GM19035 (cell line): Measurements from ENCODE around the gene IST1.

Experiments
- ATAC-seq: cut with Tn5 transposase; IDR thresholded peaks from one replicate; pipeline ENCODE4 v1.9.1; 2021; ENCODE audit not compliant: unreplicated experiment

IST1 gene

GRCh38 chr16:71916397-71916920, 21.1 kb downstream of the IST1 start:
- no peak for ATAC-seq

- ATAC-seq: no peak
Measured at GRCh38 chr16:71917900-71918299, 22.6 kb downstream of the IST1 start.

- no peak for ATAC-seq
Measured at GRCh38 chr16:71919035-71919434, 23.7 kb downstream of the IST1 start.

DNA sequence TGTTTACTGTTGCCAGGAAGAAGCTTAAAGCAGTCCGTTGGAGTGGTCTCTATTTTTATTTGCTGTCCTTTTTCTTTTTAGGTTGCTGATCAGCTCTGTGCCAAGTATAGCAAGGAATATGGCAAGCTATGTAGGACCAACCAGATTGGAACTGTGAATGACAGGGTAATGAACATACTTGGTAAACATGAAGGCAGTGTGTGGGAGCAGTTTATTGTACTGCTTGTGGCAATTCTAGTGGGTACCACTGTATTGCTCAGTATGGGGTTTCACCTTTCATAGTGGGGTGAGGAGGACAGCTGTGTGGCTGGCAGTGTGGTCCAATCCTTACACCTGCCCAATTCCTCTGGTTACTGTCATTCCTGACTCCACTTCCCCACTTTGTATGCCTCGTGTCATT, 25.3 kb downstream of the IST1 start:
- ATAC-seq: no peak

GRCh38 chr16:71923941-71924690, 28.8 kb downstream of the IST1 start:
- no peak for ATAC-seq

GRCh38 chr16:71924710-71925109, 29.4 kb downstream of the IST1 start:
- ATAC-seq: no peak

DNA sequence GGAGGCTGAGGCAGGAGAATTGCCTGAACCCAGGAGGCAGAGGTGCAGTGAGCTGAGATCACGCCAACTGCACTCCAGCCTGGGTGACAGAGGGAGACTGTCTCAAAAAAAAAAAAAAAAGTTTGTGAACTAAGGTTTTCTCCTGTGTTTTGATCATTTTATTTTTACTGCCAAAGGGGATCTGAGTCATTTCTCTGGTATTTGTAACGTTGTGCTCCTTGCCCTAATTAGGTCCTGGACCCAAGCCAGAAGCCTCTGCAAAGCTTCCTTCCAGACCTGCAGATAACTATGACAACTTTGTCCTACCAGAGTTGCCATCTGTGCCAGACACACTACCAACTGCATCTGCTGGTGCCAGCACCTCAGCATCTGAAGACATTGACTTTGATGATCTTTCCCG, 32.1 kb downstream of the IST1 start:
- ATAC-seq: no peak

- ATAC-seq: no peak
Measured at GRCh38 chr16:71927787-71928186, 32.5 kb downstream of the IST1 start.

DNA sequence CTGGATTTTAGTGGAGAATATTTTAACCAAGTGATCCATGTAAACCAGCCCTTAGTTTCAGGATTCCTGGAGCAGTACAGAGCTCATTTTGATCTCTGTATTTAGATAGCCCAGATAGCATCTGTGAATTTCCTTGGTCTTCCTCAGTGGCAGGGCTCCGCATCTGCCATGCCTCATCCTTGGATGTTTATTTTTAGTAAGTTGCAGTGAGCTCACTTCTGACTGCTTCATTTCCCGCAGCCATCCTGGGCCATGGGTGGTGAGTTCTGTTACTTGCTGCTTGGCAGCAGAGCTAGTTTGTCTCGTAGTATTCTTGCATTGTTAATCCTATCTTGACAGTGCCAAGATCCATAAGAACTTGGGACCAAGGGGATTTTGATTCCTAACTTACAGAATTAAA, 33.7 kb downstream of the IST1 start:
- ATAC-seq: no peak

GRCh38 chr16:71930013-71930563, 34.8 kb downstream of the IST1 start:
- no peak for ATAC-seq

DNA sequence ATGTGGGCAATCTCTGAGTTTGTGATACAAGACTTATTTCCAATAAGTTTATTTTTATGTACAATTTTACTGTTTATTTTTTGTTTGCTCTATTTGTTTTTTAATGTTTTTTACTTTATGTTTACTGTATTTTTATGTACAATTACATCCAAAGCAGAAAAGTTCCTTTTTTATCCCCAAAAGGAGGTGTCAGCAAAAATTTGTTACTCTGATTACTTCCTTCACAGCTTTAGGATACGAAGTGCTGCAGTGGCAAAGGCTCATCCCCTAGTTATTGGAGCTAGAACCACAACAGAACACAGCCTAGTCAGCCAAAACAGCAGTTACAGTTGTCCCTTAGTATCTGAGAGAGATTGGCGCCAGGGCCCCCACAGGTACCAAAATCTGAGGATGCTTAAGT, 35.7 kb downstream of the IST1 start:
- ATAC-seq: no peak

DNA sequence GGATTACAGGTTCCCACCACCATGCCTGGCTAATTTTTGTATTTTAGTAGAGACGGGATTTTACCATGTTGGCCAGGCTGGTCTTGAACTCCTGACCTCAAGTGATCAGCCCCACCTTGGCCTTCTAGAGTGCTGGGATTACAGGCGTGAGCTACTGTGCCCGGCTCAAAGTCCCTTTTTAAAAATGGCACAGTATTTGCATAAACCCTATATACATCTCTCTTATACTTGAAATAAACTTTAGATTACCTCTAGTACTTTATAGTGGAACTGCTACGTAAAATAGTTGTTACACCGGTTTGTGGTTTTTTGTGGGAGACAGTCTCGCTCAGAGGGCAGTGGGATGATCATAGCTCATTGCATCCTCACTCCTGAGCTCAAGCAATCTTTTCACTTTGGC, 36.3 kb downstream of the IST1 start:
- ATAC-seq: no peak

DNA sequence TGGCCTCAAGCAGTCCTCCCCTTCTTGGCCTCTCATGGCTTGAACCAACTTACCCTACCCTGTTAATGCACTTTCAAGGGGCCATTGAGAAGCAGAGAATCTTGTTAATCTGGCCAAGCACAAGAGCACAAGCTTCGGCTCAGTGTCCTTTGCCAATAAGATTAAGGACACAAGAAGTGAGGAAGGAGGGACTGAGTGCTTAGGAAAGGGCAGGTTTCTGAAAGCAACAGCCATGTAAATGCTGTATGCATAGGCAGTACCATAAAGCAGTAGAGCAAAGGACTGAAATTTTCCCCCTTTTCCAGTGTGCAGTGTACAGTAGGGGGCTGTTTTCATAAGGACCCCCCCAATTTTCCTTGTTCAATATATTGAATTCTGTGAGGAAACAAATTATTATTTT, 37.7 kb downstream of the IST1 start:
- no peak for ATAC-seq

DNA sequence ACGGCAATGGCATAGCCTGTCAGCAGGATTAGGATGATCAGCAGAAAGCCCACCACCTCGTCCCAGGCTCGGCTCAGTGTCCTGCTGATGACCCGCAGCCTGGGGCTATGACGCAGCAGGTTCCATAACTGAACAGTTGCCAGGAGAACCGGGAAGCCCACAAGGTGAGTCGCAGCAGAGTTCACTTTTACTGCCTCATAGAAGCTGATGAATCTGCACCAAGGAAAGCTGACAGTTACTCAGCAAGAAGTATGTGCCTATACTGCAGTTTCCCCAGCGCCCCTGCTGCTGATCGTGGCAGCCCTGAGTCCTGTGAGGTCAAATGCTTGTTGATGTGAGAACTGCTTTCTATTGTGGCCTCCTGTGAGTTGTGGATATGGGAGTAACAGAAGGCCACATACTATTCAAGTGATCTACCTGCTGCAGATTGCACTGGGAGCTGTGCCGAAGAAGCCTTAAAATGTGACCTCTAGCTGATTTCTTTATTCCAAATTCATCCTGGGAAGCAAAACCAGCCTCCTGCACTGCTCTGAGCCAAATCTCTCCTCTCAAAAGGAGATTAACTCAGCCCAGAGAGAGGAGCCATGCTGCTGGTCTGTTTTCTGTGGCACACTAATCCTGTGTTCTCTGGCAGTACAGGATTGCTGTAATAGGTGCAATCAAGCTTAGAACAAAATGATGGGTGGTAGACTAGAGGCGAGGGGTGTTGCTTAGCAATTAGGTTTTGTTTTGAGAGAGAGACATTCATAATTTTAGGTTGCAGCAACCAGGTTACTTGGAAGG, 38.8 kb downstream of the IST1 start:
- ATAC-seq: no peak

- no peak for ATAC-seq
Measured at GRCh38 chr16:71937868-71938510, 42.7 kb downstream of the IST1 start.

- ATAC-seq: no peak
Measured at GRCh38 chr16:71943887-71944286, 48.6 kb downstream of the IST1 start.

DNA sequence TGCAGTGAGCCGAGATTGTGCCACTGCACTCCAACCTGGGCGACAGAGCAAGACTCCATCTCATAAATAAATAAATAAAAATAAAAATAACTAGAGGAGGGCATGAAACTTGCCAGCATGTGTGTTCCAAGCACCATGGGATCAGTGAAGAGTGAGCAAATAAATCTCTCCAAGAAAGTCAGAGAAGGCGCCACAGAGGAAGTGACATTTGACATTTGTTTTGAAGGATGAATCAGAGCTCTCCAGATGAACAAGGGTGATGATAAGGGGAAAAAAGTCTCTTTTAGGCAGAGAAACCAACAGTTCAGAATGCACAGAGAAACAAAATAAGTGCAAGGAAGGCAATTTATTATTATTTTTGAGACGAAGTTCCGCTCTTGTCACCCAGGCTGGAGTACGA, 50.3 kb downstream of the IST1 start:
- ATAC-seq: no peak

DNA sequence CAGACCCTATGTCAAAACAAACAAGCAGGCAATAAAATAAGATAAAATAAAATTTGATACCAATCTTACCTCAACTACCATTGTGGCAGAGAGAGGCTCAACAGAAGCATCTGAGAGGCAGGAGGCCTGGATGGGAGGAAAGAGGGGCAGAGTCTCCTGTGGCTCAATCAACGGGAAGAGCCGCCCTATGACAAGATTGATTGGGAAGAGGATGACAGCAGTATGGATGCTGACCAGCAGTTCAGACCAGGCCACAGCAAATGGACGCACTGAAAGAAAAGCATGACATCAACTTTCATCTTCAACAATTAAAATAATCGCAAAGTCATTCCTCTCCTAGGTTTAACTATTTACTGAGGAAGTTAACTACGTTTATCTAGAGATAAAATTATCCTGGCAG, 57.5 kb downstream of the IST1 start:
- no peak for ATAC-seq

- ATAC-seq: no peak
Measured at GRCh38 chr16:71954180-71954579, 58.8 kb downstream of the IST1 start.

GRCh38 chr16:71954699-71955195, 59.4 kb downstream of the IST1 start:
- ATAC-seq: no peak

DNA sequence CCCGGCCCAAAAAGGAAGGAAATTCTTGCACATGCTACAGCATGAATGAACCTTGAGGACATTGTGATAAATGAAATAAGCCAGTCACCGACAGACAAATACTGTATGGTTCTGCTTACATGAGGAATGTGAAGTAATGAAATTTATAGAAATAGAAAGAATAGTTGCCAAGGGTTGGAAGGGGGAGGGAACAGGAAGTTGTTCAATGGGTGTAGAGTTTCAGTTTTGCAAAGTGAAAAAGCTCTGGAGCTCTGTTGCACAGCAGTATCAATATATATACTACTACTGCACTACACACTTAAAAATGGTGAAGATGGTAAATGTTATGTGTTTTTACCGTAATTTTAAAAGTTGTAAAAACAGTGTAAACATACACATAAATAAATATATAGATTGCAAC, 61.2 kb downstream of the IST1 start:
- ATAC-seq: no peak
